ENCODE data around the gene PSMA8. TPM values are rescaled to one million over a fixed set of nuclear protein-coding genes. Genes with fewer than 3 reads are reported as not detected.

The PSMA8 gene
- polyA plus RNA-seq, 1 of the 3 experiments (the other 2 are of a cell fraction): not detected

DNA sequence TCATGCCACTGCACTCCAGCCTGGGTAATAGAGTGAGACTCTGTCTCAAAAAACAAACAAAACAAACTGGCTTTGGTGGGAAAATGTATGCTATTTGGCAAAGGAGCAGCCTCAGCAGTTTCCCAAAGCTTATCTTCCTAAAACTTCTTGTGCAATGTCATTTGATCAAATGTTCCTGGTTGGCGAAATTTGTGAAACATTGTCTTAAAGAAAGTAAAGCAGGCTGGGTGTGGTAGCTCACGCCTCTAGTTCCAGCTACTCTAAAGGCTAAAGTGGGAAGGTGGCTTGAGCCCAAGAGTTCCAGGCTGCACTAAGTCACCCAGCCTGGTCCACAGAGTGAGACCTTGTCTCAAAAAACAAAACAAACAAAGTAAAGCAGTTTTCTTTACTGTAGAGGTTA, 75.3 kb downstream of the PSMA8 start:
- Histone ChIP-seq H3K36me3 (replicated peaks in 1 of 2; ENCODE audit: control insufficient read depth in 1 of 2, insufficient read depth in 2 of 2, low read length in 1 of 2) (no peaks in the 10 kb centered on the region), H3K9ac (no peak overlapping the region), H3K9me3 (no peaks in the 10 kb centered on the region), H3F3A (replicated peaks; ENCODE audit: insufficient read depth) (no peaks in the 10 kb centered on the region), H3K79me2 (ENCODE audit: insufficient read depth) (no peaks in the 10 kb centered on the region), H3K27me3 (ENCODE audit: insufficient read depth) (no peaks in the 10 kb centered on the region), H3K4me3 (ENCODE audit: low read depth in 2 of 2, low read length in 1 of 2) (no peak overlapping the region), H4K20me1 (ENCODE audit: insufficient read depth) (no peaks in the 10 kb centered on the region), H3K9me2 (no peaks in the 10 kb centered on the region), H2AFZ (ENCODE audit: low read depth) (no peak overlapping the region), H3K4me1 (ENCODE audit: control insufficient read depth in 1 of 2, insufficient read depth in 2 of 2, low read depth in 1 of 2, low read length in 1 of 2) (no peaks in the 10 kb centered on the region), H3K4me2 (no peak overlapping the region), H3K27ac (ENCODE audit: low read depth in 2 of 2, low read length in 1 of 2) (no peak overlapping the region)
- TF ChIP-seq RXRA (IDR thresholded peaks at IDR 0.05; ENCODE audit: borderline replicate concordance, low read depth): no peak
- TF ChIP-seq NRF1 (IDR thresholded peaks at IDR 0.05; ENCODE audit: low read depth, low read length): no peak
- TF ChIP-seq, protein P1, sequence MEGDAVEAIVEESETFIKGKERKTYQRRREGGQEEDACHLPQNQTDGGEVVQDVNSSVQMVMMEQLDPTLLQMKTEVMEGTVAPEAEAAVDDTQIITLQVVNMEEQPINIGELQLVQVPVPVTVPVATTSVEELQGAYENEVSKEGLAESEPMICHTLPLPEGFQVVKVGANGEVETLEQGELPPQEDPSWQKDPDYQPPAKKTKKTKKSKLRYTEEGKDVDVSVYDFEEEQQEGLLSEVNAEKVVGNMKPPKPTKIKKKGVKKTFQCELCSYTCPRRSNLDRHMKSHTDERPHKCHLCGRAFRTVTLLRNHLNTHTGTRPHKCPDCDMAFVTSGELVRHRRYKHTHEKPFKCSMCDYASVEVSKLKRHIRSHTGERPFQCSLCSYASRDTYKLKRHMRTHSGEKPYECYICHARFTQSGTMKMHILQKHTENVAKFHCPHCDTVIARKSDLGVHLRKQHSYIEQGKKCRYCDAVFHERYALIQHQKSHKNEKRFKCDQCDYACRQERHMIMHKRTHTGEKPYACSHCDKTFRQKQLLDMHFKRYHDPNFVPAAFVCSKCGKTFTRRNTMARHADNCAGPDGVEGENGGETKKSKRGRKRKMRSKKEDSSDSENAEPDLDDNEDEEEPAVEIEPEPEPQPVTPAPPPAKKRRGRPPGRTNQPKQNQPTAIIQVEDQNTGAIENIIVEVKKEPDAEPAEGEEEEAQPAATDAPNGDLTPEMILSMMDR (IDR thresholded peaks at IDR 0.05): no peak
- no peak for TF ChIP-seq SIN3A (IDR thresholded peaks at IDR 0.05; ENCODE audit: borderline replicate concordance, low read depth, low read length)
- TF ChIP-seq YY1 (IDR thresholded peaks at IDR 0.05; ENCODE audit: low read depth): no peak
- no peak for TF ChIP-seq EZH2phosphoT487 (IDR thresholded peaks at IDR 0.05; ENCODE audit: borderline replicate concordance, low read depth)
- no peak for TF ChIP-seq SMC3 (IDR thresholded peaks at IDR 0.05; ENCODE audit: low read depth, low read length)
- no peak for TF ChIP-seq GABPA (IDR thresholded peaks at IDR 0.05; ENCODE audit: low read depth)
- TF ChIP-seq MEF2A (IDR thresholded peaks at IDR 0.05; ENCODE audit: borderline replicate concordance, low read depth): no peak
- no peak for TF ChIP-seq CHD2 (IDR thresholded peaks at IDR 0.05; ENCODE audit: low read length, partially characterized antibody)
- TF ChIP-seq, protein P2, sequence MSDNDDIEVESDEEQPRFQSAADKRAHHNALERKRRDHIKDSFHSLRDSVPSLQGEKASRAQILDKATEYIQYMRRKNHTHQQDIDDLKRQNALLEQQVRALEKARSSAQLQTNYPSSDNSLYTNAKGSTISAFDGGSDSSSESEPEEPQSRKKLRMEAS (IDR thresholded peaks at IDR 0.05; ENCODE audit: low read depth): no peak
- TF ChIP-seq MXI1 (IDR thresholded peaks at IDR 0.05; ENCODE audit: low read depth, low read length): no peak
- TF ChIP-seq RCOR1 (IDR thresholded peaks at IDR 0.05; ENCODE audit: low read length): no peak
- TF ChIP-seq, protein P3, sequence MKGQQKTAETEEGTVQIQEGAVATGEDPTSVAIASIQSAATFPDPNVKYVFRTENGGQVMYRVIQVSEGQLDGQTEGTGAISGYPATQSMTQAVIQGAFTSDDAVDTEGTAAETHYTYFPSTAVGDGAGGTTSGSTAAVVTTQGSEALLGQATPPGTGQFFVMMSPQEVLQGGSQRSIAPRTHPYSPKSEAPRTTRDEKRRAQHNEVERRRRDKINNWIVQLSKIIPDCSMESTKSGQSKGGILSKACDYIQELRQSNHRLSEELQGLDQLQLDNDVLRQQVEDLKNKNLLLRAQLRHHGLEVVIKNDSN (IDR thresholded peaks at IDR 0.05; ENCODE audit: borderline replicate concordance, low read depth): no peak
- no peak for TF ChIP-seq RFX5 (IDR thresholded peaks at IDR 0.05; ENCODE audit: low read length)
- POLR2A ChIA-PET: no interaction called here
- CTCF ChIA-PET: interaction anchor here (0.6 kb wide), 1 partner anchor 42 kb away, joined by 3 read pairs; no protein-coding TSS in a partner anchor
- WGBS (ENCODE audit: low lambda C conversion rate): 62% methylated on average over 2 of the region's 2 CpGs
- DNase-seq: no peak

DNA sequence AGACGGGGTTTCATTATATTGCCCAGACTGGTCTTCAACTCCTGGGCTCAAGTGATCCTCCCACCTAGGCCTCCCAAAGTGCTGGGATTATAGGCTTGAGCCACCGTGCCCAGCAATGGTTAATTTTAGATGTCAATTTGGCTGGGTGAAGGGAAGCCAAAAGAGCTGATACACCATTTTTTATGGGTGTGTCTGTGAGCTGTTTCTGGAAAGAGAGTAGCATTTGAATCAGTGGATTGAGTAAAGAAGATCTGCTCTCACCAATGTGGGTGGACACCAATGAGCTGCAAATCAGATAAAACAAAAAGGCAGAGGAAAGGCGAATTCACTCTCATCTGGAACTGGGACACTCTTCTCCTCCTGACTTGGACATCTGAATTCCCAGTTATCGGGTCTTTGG, 76.5 kb downstream of the PSMA8 start:
- TF ChIP-seq, protein P3 (IDR thresholded peaks at IDR 0.05; ENCODE audit: borderline replicate concordance, low read depth): no peak
- TF ChIP-seq EZH2phosphoT487 (IDR thresholded peaks at IDR 0.05; ENCODE audit: borderline replicate concordance, low read depth) (no peak), JUND (IDR thresholded peaks at IDR 0.05) (no peak), CHD2 (IDR thresholded peaks at IDR 0.05; ENCODE audit: low read length, partially characterized antibody) (no peak), FOXM1 (IDR thresholded peaks at IDR 0.05; ENCODE audit: low read depth) (no peak), MEF2A (IDR thresholded peaks at IDR 0.05; ENCODE audit: borderline replicate concordance, low read depth) (no peak), GABPA (IDR thresholded peaks at IDR 0.05; ENCODE audit: low read depth) (no peak), NFIC (IDR thresholded peaks at IDR 0.05; ENCODE audit: borderline replicate concordance) (no peak), FOXJ3 (CRISPR knock-in tag; IDR thresholded peaks at IDR 0.05) (no peak), RCOR1 (IDR thresholded peaks at IDR 0.05; ENCODE audit: low read length) (no peak), SMC3 (IDR thresholded peaks at IDR 0.05; ENCODE audit: low read depth, low read length) (no peak)
- no peaks in the 10 kb centered on the region for H3K79me2 ChIP-seq (ENCODE audit: insufficient read depth)
- H3K4me3 ChIP-seq (ENCODE audit: low read depth in 2 of 2, low read length in 1 of 2): no peak overlapping the region
- no peak overlapping the region for H3K9ac ChIP-seq
- ChIA-PET CTCF (no interaction called here), POLR2A (no interaction called here)
- no peaks in the 10 kb centered on the region for H3F3A ChIP-seq (replicated peaks; ENCODE audit: insufficient read depth)
- H4K20me1 ChIP-seq (ENCODE audit: insufficient read depth): no peaks in the 10 kb centered on the region
- no peak overlapping the region for H3K27ac ChIP-seq (ENCODE audit: low read depth in 2 of 2, low read length in 1 of 2)
- no peaks in the 10 kb centered on the region for H3K9me2 ChIP-seq
- H2AFZ ChIP-seq (ENCODE audit: low read depth): no peak overlapping the region
- 54% methylated on average over 3 of the region's 4 CpGs for WGBS (ENCODE audit: low lambda C conversion rate)
- H3K4me1 ChIP-seq (ENCODE audit: control insufficient read depth in 1 of 2, insufficient read depth in 2 of 2, low read depth in 1 of 2, low read length in 1 of 2): no peaks in the 10 kb centered on the region
- no peaks in the 10 kb centered on the region for H3K9me3 ChIP-seq
- no peak overlapping the region for H3K4me2 ChIP-seq
- H3K36me3 ChIP-seq (replicated peaks in 1 of 2; ENCODE audit: control insufficient read depth in 1 of 2, insufficient read depth in 2 of 2, low read length in 1 of 2): no peaks in the 10 kb centered on the region
- no peaks in the 10 kb centered on the region for H3K27me3 ChIP-seq (ENCODE audit: insufficient read depth)
- DNase-seq: no peak

Data from SK-N-SH (cell line).